A549 (cell line): ENCODE results near the gene RPL32. TPM values are rescaled to one million over a fixed set of nuclear protein-coding genes. Genes with fewer than 3 reads are reported as not detected.

Experiments used
- ATAC-seq, 2 experiments: fragments of 200-7000 bp in 1 of 2; fragments of >200 bp in 1 of 2; cut with Nextera tagmentation in 1 of 2; cut with Tn5 transposase in 1 of 2; 3 replicates each; pipeline versions ENCODE4 v1.8.0 to v1.9.1; 2018 to 2020; ENCODE audit warnings: mild to moderate bottlenecking in 1 of 2, moderate library complexity in 1 of 2
- CTCF ChIA-PET: fragments of 300-600 bp; sonication (Branson Sonifier 250); formaldehyde crosslinking; extraction: SDS; loops from one replicate; lab custom pipeline; 2021; ENCODE audit warnings: antibody characterized with exemption, inconsistent platforms; lab: Yijun Ruan, JAX
- POLR2A ChIA-PET: fragments of 350-600 bp; formaldehyde crosslinking; extraction: SDS; loops from one replicate; lab custom pipeline; 2021; ENCODE audit warnings: antibody characterized with exemption, inconsistent platforms; lab: Yijun Ruan, JAX
- DNase-seq, 2 experiments: peaks; one replicate each; pipeline versions ENCODE4 v3.0.0 to v3.0.0-alpha.2; 2011 to 2016; ENCODE audit warnings: low read depth in 1 of 2, low spot score in 1 of 2
- FAIRE-seq: peaks from 2 replicates; lab custom pipeline; 2011; peaks lifted over from hg19 to GRCh38; lab: Jason Lieb, UNC
- H3K27ac ChIP-seq, 2 experiments: fragments of >200 bp; sonication (Bioruptor Twin); formaldehyde crosslinking; 3 replicates each; pipeline ENCODE4 v1.5.1; 2016 to 2017
- H3K4me1 ChIP-seq: fragments of >200 bp; sonication (Bioruptor Twin); formaldehyde crosslinking; 3 replicates; pipeline ENCODE4 v1.6.1; 2016
- H3K4me2 ChIP-seq: fragments of >200 bp; sonication (Bioruptor Twin); formaldehyde crosslinking; 3 replicates; pipeline ENCODE4 v1.6.1; 2016
- H3K4me3 ChIP-seq: fragments of >200 bp; sonication (Bioruptor Twin); formaldehyde crosslinking; 3 replicates; pipeline ENCODE4 v1.5.1; 2016
- H3K9me3 ChIP-seq: fragments of >200 bp; sonication (Bioruptor Twin); formaldehyde crosslinking; 3 replicates; pipeline ENCODE4 v1.6.1; 2016
- CBX8 ChIP-seq: fragments of 200-600 bp; sonication (generic); IDR thresholded peaks from 2 replicates; pipeline ENCODE4 v1.6.1; 2016
- CHD2 ChIP-seq: fragments of 150-350 bp; IDR thresholded peaks from 2 replicates; pipeline ENCODE4 v1.6.1; 2014; ENCODE audit warnings: low read length; ENCODE audit not compliant: partially characterized antibody
- CTCF ChIP-seq: fragments of >200 bp; sonication (Bioruptor Twin); formaldehyde crosslinking; IDR thresholded peaks from 3 replicates; pipeline ENCODE4 v1.5.1; 2016
- E2F6 ChIP-seq: IDR thresholded peaks from 2 replicates; pipeline ENCODE4 v1.6.1; 2012; ENCODE audit warnings: low read depth, borderline replicate concordance
- EHF ChIP-seq: fragments of 250-450 bp; sonication (Bioruptor Pico); IDR thresholded peaks from 2 replicates; pipeline ENCODE4 v1.5.0; 2020; ENCODE audit warnings: mild to moderate bottlenecking
- ESRRA ChIP-seq: fragments of 150-350 bp; IDR thresholded peaks from 2 replicates; pipeline ENCODE4 v1.6.1; 2014; ENCODE audit warnings: mild to moderate bottlenecking, low read length, borderline replicate concordance
- FOSL2 ChIP-seq, 2 experiments: fragments of 450-650 bp in 1 of 2; fragments of >200 bp in 1 of 2; sonication (Bioruptor Twin) in 1 of 2; formaldehyde crosslinking; IDR thresholded peaks; 2 replicates each; pipeline versions ENCODE4 v1.5.0 to v1.6.1; 2016 to 2020; ENCODE audit warnings: mild to moderate bottlenecking in 1 of 2, moderate library complexity in 1 of 2
- HEYL ChIP-seq: fragments of 250-450 bp; sonication (Bioruptor Pico); IDR thresholded peaks from 2 replicates; pipeline ENCODE4 v1.8.0; 2021; ENCODE audit warnings: mild to moderate bottlenecking, moderate library complexity
- HOXB5 ChIP-seq: fragments of 250-450 bp; sonication (Bioruptor Pico); IDR thresholded peaks from 2 replicates; pipeline ENCODE4 v1.5.0; 2020; ENCODE audit warnings: mild to moderate bottlenecking, moderate library complexity
- KDM1A ChIP-seq: fragments of 200-600 bp; sonication (generic); IDR thresholded peaks from 2 replicates; pipeline ENCODE4 v1.6.1; 2016; ENCODE audit warnings: low read depth, mild to moderate bottlenecking
- KDM5A ChIP-seq: fragments of 200-600 bp; sonication (generic); IDR thresholded peaks from 2 replicates; pipeline ENCODE4 v1.6.1; 2016; ENCODE audit warnings: antibody characterized with exemption, mild to moderate bottlenecking
- MAFK ChIP-seq: fragments of 450-650 bp; IDR thresholded peaks from 2 replicates; pipeline ENCODE4 v1.6.1; 2014; ENCODE audit not compliant: partially characterized antibody
- NR3C1 ChIP-seq: fragments of >200 bp; sonication (Bioruptor Twin); formaldehyde crosslinking; IDR thresholded peaks from 3 replicates; pipeline ENCODE4 v1.6.1; 2017
- POLR2AphosphoS2 ChIP-seq: conservative IDR thresholded peaks from 2 replicates; pipeline ENCODE4 v1.6.1; 2012; ENCODE audit warnings: low read length, improper control_type of control experiment, inconsistent platforms
- RAD21 ChIP-seq, 2 experiments: fragments of >200 bp in 1 of 2; sonication (Bioruptor Twin) in 1 of 2; formaldehyde crosslinking in 1 of 2; IDR thresholded peaks in 1 of 2; conservative IDR thresholded peaks in 1 of 2; 2 replicates in 1 of 2; 3 replicates in 1 of 2; pipeline ENCODE4 v1.6.1; 2012 to 2018; ENCODE audit warnings: inconsistent platforms in 1 of 2
- SREBF2 ChIP-seq: fragments of 450-650 bp; IDR thresholded peaks from 2 replicates; pipeline ENCODE4 v1.6.1; 2014; ENCODE audit warnings: mild to moderate bottlenecking, moderate library complexity
- TFCP2L1 ChIP-seq: fragments of 250-450 bp; sonication (Bioruptor Pico); IDR thresholded peaks from 2 replicates; pipeline ENCODE4 v1.5.0; 2021; ENCODE audit warnings: mild to moderate bottlenecking
- WGBS: methylation state at CpG from one replicate; pipeline ENCODE4 v1.1.6; 2017; ENCODE audit errors: missing lambda C conversion rate; 5-methylcytosine and 5-hydroxymethylcytosine counted together
- polyA plus RNA-seq, 4 experiments: library from polyadenylated mRNA; depleted of rRNA in 3 of 4; stranded (reverse); fragments of >200 nt; fragmentation: RNase III in 1 of 4; extraction: RNeasy Plus Mini Kit Qiagen cat#74134 plus additional on column Dnase treatment in 1 of 4; gene quantifications; 2 replicates in 3 of 4; 3 replicates in 1 of 4; pipeline ENCODE4 v1.2.3, GENCODE V29; 2011 to 2017

RPL32 gene
- polyA plus RNA-seq, 2 of the 4 experiments (the other 2 are of a cell fraction): 2,144 to 2,852 TPM

- 64% methylated on average over 4 of the region's 4 CpGs for WGBS
- DNase-seq: no peak
- peak; percentile 23 to 39; a peak in 5 of 6 replicates for ATAC-seq
- CTCF ChIA-PET: interaction anchor here (0.9 to 5.5 kb wide), 10 partner anchors 9 to 111 kb away, joined by 3 to 47 read pairs (median 4); partner anchors contain the start of gene RPL32
- POLR2A ChIA-PET: interaction anchor here (1.7 kb wide), 1 partner anchor 11 kb away, joined by 12 read pairs; the partner anchor contains the start of gene RPL32
- Histone ChIP-seq H3K4me1 (peaks cover 24% of the 10 kb centered on the region), H3K27ac (no peak overlapping the region; a peak in 1 of 6 replicates)
- TF ChIP-seq CHD2 (no peak), TFCP2L1 (no peak), HEYL (CRISPR knock-in tag) (no peak), ESRRA (no peak), KDM1A (no peak), KDM5A (no peak), EHF (CRISPR knock-in tag) (no peak), E2F6 (no peak), CBX8 (no peak), HOXB5 (CRISPR knock-in tag) (no peak), NR3C1 (no peak)
- TF ChIP-seq, all 56 proteins: peak for 0
- no peak for FAIRE-seq
- Histone ChIP-seq H3K4me2 (no peak overlapping the region), H3K9me3 (no peaks in the 10 kb centered on the region), H3K4me3 (no peak overlapping the region)
These were observed 10.6 kb downstream of the RPL32 start for GRCh38 chr3:12830785-12831156.

GRCh38 chr3:12829886-12830784 is 11.2 kb downstream of the RPL32 start:
- no peak overlapping the region for H3K4me3 ChIP-seq
- H3K9me3 ChIP-seq: no peaks in the 10 kb centered on the region
- peaks cover 24% of the 10 kb centered on the region for H3K4me1 ChIP-seq
- H3K4me2 ChIP-seq: peak overlapping the region; percentile 27
- WGBS: 59% methylated on average over 16 of the region's 17 CpGs
- POLR2A ChIA-PET: interaction anchor here (1.7 kb wide), 1 partner anchor 11 kb away, joined by 12 read pairs; the partner anchor contains the start of gene RPL32
- peak; percentile 34; the same call in 1 of the 2 replicates for TF ChIP-seq POLR2AphosphoS2
- TF ChIP-seq TFCP2L1: 0 out of 2 replicates have a peak, but pooled peaks have one; percentile 20
- no peak for TF ChIP-seq MAFK
- TF ChIP-seq E2F6: no peak
- TF ChIP-seq CTCF: 0 out of 3 replicates have a peak, but pooled peaks have one; percentile 11
- no peak for TF ChIP-seq SREBF2
- peak in 1 of 2 experiments; percentile 33; a peak in 2 of 5 replicates for TF ChIP-seq RAD21 (conservative IDR thresholded peaks at IDR 0.05 in 1 of 2, IDR thresholded peaks at IDR 0.05 in 1 of 2)
- TF ChIP-seq, all 56 proteins: peak for 4
- CTCF ChIA-PET: interaction anchor here (0.9 to 5.5 kb wide), 12 partner anchors 8 to 124 kb away, joined by 3 to 47 read pairs (median 4); partner anchors contain the start of gene RPL32
- peak in 1 of 2 experiments; percentile 33 for DNase-seq
- no peak for FAIRE-seq
- ATAC-seq: peak; percentile 37 to 67
- H3K27ac ChIP-seq: peak overlapping the region in 1 of 2 experiments; percentile 9; a peak in 1 of 6 replicates

GRCh38 chr3:12829404-12829803 is 12.0 kb downstream of the RPL32 start:
- H3K9me3 ChIP-seq: no peaks in the 10 kb centered on the region
- WGBS: 25% methylated on average over 4 of the region's 4 CpGs
- ChIA-PET CTCF (interaction anchor here (1.0 to 5.5 kb wide), 7 partner anchors 8 to 123 kb away, joined by 3 to 47 read pairs (median 4); partner anchors contain the start of gene RPL32), POLR2A (no interaction called here)
- no peak for FAIRE-seq
- H3K27ac ChIP-seq: no peak overlapping the region
- no peak overlapping the region for H3K4me3 ChIP-seq
- TF ChIP-seq CTCF (no peak), FOSL2 (IDR thresholded peaks at IDR 0.05) (no peak), FOSL2 (CRISPR knock-in tag; IDR thresholded peaks at IDR 0.05) (peak; percentile 21; the same call in 1 of the 2 replicates)
- peak; percentile 1 to 2; a peak in 2 of 6 replicates for ATAC-seq
- no peak for DNase-seq
- peaks cover 24% of the 10 kb centered on the region for H3K4me1 ChIP-seq
- peak overlapping the region; percentile 27; the same call in 2 of the 3 replicates for H3K4me2 ChIP-seq
